ENCODE measurements around the gene NIT2.
A peak's percentile ranks its signal among the peaks of the same experiment; 100 is the strongest.

Gene NIT2

GRCh38 chr3:100399341-100400071 is 64.9 kb downstream of the NIT2 start:
- no peak for DNase-seq

DNA sequence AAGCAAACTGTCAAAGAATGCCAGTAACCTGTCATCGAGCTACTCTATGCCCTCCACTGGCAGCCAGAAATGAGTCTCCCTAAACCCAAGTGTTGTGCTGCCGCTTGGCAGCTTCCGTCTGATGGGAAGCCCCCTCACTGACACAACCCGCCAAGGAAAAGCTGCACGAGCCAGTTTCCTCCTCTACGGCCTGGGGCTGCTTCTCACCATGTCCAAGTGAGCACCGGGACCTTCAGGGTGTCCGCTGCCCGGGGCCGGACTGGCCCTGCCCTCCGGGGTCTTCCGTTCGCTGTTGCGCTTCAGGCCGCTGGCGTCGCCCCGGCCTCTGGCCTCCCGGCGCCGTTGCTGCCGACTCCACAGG is 65.8 kb downstream of the NIT2 start:
- DNase-seq = no peak

GRCh38 chr3:100400780-100401673 is 66.5 kb downstream of the NIT2 start, which contains the start of the genes LNP1 and TOMM70:
Gene LNP1 (plus strand): TSS chr3:100401539. CDS start chr3:100429730, 28,191 bp downstream.
Gene TOMM70 (minus strand): TSS chr3:100401089. CDS start chr3:100400949, 140 bp downstream.
- DNase-seq = peak; percentile 97

DNA sequence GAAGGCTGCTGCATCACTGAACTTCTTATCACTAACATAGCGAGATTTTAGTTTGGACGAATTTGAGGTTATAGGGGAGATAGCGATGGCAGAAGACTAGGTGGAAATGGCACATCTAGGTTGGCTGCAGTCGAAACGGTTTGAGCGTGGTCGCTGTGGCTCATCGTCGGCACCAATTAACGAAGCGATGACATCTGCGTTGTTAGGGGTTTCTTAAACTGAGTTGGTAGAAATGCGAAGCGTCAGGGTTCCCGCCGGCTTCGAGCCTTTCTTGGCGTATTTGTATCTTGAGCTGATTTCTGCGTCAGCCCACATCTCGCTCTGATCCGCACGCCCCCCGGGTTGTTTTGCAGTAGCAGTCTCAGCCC is 67.1 kb downstream of the NIT2 start:
- DNase-seq = no peak

- no peak for DNase-seq
Measured at GRCh38 chr3:100402256-100402655, 67.7 kb downstream of the NIT2 start.

DNA sequence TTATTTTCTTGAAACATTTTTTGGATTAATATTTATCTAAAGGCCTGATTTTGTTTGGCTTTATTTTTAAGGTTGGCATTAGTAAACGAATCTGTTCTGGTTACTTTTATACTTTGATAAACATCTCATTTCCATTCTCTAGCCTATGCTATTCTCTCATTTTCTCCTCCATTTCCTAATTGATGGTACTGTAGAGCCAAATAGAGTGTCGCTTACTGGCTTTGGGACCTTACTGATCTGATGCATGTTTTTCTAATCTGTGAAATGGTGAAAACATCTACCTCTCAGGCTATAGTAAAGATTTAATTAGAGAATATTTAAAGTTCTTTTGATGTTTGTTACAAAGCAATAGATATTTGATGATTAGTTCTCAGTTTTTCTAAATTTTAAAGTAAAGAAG is 68.3 kb downstream of the NIT2 start:
- DNase-seq = no peak

DNA sequence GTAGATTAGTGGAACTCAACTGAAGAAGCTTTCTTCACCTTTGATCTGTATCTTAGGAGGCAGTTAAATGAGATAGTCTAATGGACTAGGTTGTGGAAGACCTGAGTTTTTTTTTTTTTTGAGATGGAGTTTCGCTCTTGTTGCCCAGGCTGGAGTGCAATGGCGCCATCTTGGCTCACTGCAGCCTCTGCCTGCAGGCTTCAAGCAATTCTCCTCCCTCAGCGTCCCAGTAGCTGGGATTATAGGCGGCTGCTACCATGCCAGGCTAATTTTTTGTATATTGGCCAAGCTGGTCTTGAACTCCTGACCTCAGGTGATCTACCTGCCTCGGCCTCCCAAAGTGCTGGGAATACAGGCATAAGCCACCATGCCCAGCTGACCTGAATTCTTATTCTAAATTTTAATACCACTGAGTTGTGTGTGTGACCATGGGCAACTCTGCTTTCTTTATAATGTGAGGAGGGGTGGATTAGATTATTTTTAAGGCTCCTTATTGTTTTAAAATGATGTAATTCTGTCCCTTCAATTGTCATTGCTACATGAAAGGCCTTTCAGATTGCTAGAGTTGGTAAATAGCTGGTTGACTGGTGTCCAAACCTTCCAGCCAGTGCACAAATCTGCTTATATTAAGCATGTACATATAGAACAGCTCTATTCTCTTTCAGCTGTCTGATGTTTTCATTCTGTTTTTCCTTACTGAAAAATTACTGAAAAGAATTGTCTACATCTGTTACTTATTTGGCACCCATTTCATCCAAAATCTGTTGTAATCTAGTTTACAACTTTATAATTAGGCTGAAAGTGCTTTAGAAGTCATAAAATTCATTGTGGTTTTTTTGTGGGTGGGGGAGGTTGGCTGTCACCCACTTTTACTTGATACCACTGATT is 69.0 kb downstream of the NIT2 start:
- DNase-seq = no peak

GRCh38 chr3:100404250-100404548 is 69.6 kb downstream of the NIT2 start:
- DNase-seq = no peak

DNA sequence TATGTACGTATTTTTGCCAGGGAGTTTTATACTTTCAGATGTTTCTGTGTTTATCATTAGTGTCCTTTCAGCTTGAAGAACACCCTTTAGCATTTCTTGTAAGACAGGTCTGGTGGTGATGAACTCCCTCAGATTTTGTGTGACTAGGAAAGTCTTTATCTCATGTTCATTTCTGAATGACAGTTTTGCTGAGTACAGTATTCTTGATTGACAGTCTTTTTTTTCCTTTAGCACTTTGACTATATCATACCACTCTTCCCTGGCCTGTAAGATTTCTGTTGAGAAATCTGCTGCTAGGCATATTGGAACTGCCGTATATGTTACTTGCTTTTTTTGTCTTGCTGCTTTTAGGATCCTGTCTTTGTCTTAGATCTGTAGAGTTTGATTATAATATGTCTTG is 72.6 kb downstream of the NIT2 start:
- no peak for DNase-seq

GRCh38 chr3:100407977-100408532 is 73.5 kb downstream of the NIT2 start:
- no peak for DNase-seq

All from NCI-H2107 (cell line).